GM19397 (cell line): ENCODE measurements around the gene KCNQ4.

ENCODE experiments used
- ATAC-seq: cut with Tn5 transposase; IDR thresholded peaks from one replicate; pipeline ENCODE4 v1.9.1; 2021; ENCODE audit warnings: mild to moderate bottlenecking, moderate library complexity; ENCODE audit not compliant: unreplicated experiment

KCNQ4 gene

DNA sequence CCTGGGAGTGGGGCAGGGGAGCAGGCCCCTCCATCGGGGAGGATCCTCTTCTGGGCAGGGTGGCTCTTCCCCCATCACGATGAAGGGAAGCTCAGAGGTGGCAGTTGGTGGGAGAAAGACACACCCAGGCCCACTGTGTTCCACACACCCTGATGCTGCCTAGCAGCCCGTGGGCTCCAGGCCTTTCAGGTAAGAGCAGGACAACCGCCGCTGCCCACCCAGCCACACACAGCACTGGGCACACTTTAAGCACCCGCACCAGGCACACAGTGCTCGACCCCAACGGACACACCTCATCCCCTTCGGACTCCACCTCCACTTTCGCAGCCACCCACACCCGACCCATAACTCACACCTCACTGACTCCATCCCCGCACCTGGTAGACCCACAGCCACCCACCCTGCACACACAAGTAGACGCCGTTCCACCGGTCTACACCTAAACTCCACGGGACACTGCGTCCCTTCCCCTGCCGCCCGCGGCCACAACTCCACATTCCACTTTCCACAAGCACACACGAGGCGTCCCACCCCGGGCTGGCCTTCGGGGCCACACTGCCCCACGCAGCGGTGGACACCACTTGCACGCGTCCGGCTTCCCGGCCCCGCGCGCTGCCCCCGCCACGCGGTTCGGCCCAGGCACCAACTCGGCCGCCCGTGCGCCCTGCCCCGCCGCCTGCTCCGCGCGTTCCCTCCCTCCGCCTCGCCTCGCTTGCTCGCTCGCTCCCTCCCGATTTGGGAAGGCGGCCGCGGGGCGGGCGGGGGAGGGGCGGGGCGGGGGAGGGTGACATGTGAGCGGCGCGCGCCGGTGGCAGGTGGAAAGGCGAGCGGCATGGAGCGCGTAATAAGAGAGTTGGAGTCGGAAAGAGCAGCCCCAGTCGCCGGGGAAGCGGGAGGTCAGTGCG is at the start of gene KCNQ4:
TSS of gene KCNQ4 (plus strand) at position 787 of the 905 bp plus-strand sequence. CDS start 307 bp downstream, outside the sequence.
- ATAC-seq, result no peak

DNA sequence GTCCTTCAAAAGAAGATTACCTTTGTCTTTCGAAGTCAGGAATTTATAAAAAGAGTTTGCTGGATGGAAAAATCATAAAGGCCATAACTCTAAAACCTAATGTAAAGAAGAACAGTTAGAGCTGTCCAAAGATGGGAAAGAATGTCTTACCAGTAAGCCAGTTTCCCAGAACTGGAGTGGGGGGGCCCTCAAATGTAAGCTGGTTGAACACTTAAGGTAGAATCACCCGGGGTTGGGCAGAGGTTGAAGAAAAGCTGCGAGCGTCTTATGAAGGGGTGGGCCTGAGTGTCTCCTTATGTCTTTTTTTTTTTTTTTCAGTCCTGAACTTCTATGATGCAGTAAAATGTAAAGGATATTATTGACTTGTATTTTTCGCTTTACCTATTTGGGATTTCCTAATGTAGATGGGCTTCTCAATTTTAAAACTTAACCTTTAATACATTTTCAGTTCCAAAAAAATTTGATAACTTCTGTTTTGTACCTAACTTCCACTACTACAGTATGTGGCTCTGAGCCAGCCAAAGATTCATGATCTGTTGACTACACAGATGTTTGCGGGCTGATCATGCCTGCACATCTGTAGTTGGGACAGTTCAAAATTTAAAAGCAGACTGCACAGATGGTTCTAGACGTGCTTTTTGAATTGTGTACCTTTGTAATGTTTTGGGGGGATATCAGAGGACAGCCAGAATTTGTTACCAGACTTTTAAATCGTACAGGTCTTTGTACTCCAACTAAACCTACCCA is 48.5 kb upstream of the KCNQ4 start:
- ATAC-seq, result no peak

DNA sequence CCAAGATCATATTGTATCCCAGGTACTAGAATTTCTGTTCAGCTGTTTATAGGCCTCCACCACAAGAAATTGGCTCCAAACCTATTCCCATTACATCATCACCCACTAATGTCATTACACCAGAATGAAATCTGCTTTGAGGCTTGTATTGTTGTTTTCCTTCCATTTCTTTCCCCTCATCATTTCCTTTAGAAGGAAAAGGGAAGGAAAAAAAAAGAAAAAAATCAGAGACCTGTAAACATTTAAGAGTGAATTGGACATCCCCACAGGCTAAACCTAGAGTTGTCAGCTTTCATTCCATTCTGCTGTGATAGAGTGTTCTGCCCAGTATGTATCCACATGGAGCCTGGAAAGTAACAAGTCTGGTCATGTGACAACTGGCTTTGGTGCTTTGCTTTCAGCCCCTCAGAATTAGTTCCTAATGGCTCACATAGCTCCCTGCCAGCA is 47.5 kb upstream of the KCNQ4 start:
- ATAC-seq, result no peak

DNA sequence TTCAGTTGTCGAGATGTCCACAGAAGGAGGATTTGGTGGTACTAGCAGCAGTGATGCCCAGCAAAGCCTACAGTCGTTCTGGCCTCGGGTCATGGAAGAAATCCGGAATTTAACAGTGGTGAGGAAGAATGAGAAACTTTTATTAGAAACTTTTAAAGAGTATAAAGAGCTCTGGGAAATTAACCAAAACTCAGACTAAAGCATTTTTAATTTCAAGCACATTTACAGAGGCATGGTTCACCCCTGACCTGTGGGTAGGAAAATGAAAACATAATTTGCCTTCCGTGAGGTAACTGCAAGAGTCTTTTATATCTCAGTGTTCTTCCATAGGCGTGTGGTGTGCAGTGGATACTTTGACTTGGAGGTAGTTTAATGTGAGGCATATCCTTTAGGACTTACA is 44.8 kb upstream of the KCNQ4 start:
- no peak for ATAC-seq

DNA sequence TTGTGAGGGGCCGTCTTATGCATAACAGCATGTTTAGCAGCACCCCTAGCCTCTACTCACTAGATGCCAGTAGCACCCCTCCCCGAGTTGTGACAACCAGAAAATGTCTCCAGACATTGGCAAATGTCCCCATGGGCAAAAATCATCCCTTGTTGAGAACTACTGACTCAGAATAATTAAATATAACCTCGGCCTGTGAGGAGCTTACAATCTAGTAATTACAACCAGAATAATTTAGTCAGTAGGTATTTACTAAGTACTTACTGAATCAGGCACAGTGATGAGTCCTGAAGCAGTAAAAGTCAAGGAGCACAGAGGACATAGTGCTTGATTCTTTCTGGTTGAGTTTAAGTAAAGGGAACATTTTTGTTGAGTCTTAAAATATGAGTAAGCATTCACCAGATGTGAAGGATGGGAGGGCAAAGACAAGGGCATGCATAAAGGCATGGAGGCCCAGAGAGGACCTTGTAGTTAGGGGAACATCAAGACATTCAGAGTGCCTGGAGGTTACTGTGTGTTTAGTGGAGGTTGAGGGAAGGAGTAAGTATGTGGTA is 44.1 kb upstream of the KCNQ4 start:
- no peak for ATAC-seq

DNA sequence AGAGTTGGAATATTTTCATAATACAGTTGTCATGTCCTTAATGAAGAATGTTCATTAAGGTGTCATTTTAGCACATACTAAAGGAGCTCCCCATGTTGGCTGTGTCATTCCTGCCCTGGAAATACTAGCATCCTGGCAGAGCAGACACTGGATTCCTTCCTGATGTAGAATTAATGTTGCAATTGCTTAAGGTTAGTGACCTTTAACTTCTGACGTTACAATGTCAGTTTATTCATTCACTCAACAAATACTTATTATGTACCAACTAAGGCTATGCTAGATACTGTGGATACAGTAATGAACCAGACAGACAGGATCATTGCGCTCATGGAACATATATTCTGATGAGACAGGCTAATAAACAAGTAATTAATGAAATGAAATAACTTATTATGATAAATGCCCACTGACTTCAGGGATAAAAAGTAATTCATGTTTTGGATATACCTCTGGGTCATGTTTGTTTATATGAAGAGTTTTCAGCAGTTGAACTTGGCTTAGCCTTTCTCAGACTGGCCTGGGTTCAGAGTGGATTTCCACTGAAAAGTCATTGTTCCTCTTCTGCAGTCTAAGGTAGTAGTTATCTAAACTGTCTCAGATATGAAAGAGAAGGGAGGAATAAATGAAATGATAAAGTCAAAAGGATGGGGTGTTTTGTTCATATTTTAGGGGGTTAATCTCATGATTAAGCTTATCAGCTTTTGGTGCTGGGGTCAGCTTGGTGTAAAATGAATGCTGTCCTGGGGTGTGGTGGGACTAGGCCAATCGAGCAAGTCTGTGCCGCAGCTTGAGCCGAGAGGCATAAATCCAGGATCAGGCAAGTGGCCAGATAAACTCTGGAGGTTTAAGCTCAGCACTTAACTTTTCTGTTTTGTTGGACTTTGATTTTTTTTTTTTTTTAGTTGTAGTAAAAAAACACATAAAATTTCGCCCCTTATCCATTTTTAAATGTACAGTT is 43.3 kb upstream of the KCNQ4 start:
- no peak for ATAC-seq

DNA sequence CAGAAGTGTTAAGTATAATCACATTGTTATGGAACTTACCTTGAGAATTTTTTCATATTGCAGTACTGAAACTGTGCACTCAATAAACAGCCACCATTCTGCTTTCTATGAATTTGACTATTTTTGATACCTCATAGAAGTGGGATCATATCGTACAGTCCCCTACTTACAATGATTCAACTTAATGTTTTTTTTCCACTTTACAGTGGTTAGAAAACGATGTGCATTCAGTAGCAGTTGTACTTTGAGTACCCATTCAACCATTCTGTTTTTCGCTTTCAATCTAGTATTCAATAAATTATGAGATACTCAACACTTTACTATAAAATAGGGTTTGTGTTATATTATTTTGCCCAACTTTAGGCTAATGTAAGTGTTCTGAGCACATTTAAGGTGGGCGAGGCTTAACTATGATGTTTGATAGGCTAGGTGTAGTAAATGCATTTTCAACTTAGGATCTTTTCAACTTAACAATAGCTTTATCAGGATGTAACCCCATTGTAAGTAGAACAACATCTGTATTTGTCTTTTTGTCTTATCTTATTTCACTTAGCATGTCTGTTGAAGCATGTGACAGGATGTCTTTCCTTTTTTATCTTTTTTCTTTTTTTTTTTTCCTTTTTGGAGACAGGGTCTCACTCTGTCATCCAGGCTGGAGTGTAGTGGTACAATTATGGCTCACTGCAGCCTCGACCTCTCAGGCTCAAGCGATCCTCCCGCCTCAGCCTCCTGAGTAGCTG is 42.4 kb upstream of the KCNQ4 start:
- no peak for ATAC-seq

DNA sequence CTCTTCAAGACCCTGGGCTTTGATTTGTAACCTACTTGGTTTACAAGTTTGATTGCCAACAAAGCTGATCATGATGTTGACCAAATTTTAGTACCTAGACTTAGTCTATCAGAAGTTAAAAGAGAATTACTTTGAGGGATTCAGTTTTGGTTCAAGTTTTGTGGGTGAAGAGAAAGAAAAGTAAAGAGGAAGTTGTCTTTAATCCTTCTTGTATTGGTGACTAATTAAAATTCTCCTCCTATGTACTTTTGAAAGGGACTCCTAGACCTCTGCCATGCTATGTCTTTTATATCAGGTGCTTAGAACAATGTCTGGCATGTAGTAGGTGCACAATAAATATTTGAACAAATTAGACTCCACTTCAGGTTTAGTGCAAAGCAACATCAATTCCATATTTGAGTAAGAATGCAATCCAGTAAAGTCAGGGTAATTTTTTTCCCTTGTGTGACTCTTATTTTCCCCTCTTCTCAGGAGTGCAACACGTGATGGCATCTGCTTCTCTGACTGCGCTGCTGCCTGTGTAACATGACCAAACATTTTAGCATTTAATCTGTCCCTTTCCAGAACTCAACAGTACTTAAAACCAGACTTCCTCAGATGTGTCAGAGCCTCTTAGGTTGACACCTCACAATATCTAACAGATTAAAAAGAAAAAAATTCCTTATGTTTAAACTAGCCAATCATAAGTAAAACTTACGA is 41.1 kb upstream of the KCNQ4 start:
- no peak for ATAC-seq

DNA sequence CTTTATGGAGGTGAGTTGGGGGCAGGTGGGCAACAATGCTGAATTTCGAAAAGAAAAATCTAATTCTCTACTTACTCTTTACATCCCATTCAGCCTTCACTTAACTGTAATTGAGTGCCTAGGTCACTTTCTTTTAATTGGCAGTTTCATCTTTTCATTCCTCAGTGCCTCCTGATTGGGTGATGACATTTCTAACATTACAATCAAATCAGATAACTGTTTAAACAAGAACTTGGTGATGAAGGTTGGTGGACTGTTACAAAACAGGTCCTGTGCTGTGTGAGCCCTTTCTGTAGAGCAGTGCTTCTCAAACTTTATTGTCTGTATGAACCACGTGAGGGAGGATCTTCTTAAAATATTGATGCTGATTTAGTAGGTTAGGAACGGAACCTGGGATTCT is 40.1 kb upstream of the KCNQ4 start:
- no peak for ATAC-seq

DNA sequence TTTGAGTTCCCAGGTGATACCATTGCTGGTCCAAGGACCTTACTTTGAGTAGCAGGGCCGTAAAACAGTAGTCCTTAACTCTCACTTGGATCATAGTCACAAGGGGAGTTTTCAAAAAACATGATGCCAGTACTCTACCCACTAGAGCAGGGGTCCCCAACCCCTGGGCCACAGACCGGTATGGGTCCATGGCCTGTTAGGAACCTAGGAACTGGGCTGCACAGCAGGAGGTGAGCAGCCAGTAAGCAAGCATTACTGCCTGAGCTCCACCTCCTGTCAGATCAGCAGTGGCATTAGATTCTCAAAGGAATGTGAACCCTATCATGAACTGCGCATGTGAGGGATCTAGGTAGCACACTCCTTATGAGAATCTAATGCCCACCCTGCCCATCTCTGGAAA is 39.7 kb upstream of the KCNQ4 start:
- no peak for ATAC-seq

DNA sequence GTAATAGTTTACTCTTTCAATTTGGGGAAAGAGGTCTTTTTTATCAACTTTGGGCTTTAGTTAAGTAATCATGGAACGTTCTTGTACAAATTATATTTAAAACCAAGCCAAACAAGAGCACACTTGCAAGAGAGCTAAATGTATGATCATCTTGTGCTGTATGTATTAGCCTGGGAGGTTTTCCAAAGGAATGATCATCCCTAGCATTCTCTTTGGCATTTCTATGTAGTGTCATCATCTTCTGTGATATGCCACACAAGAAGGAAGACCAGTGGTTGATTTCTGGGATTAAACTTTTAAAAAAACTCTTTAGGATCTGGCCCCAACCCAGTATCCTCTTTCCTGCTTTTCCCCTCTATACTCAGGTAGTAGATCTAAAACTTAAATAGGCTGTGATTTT is 38.4 kb upstream of the KCNQ4 start:
- ATAC-seq, result no peak

DNA sequence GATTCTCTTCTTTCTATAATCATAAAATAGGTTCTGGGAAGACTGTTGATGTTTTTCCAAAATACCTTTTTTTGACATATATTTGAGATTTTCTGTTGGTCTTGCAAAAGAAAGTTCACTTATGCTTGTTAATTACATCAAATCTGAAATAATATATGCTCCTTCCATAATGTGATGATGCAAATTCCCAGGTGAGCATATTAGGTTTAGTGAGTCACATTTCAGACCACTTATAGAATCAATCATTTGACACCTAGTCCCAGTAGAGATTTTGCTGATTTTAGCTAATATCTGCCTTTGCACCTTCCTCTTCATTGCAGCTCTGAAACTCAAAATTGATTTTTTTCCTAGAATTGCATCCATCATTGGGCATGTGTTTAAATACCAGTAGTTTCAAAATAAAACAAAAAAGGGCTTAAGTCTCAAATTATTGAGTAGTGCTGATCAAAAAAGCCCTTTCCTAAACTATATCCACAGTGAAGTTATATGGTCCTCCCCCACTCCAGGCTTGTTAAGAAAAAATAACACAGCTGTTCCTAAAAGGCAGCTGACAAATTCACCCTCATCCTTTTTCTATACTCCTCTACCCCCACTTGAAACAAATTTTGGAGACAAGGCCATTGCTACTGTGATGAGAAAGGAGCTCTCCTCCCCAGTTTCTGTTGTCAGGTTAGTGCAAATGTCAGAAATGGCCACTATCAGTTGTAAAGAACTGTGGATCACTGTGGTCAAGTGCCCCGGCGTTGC is 37.1 kb upstream of the KCNQ4 start:
- ATAC-seq, result no peak

DNA sequence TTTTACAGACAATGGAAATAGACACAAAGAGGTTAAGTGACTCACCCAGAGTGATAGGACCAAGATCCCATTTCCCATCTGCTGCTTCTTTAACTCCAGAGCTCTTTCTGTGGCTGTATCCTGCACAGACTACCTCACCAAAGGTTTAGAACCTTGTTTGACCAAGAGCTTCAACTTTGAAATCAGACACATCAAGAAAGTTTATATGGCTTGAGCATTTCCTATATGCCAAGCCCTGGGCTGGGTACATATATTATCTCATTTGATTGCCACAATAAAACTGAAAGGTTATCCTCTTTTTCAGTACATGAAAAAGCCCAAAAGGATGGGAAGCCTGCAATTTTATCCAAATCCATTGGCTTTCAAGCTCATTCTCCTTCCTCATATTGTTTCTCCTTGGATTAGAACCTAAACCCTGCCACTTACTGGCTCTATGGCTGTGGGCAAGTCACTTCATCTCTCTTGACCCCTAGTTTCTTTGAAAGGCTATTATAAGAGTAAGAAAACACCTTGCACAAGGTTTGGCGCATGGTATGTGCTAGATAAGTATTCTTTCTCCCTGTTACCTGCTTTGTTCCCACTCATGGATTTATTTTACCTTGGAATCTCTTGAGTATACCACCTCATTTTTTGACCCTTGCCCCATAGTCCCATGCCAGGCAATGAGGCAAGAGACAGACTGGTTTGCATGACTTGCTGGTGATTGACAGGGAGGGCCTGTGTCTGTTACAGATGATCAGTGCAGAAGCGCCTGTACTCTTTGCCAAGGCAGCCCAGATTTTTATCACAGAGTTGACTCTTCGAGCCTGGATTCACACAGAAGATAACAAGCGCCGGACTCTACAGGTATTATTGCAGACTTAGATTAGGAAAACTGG is 34.5 kb upstream of the KCNQ4 start:
- ATAC-seq, result no peak

DNA sequence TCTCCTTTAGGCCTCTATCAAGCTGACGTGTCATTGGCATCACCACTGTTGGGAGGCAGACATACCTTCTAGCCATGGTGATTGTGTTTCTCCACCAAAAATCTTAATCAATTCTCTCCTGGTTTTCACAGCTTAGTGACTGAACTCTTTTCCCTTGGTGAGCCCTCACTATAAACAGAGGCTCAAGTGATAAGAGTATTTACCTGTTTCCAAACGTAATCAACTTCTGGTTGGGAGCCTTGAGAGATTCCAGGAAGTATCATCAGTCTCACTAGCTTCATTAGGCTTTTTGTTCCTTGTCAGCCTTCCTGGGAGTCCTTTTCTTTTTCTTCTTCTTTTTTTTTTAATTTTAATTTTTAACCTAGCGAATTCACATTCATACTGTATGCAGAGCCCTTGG is 33.8 kb upstream of the KCNQ4 start:
- ATAC-seq, result no peak

DNA sequence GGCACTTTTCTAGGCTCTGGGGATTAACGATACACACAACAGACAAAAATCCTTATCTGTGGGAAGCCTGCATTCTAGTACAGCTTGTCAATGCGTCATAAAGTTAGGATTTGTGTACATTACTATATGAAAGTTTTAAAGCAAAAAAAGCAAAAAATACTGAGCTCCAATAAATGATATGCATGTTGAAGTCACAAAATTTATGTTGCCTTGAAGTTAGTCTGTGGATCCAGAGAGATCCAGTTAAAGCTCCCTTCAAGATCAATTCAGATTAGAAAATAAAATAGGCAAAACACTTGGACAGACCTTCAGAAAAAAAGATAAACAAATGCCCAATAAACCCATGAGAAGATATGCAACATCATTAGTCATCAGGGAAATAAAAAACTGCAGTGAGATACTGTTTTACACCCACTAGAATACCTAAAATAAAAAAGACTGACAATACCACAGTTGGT is 33.1 kb upstream of the KCNQ4 start:
- no peak for ATAC-seq

DNA sequence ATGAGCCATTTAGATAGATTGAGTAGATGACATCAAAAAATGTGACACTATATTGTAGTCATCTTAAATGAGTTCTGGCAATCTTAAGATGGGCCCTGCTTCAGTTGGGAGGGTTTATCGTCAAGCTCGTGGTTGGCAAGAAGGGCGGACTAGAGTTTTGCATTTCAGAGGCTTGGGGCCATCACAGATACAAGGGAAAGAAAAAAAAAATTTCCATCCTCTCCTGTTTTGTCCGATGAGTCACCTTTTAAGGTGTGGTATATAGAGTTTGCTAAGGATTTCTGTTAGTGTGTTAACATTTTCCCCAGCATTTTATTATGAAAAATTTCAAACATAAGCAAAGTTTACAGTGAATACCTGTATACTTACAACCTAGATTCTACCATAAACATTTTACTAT is 31.8 kb upstream of the KCNQ4 start:
- ATAC-seq, result no peak

DNA sequence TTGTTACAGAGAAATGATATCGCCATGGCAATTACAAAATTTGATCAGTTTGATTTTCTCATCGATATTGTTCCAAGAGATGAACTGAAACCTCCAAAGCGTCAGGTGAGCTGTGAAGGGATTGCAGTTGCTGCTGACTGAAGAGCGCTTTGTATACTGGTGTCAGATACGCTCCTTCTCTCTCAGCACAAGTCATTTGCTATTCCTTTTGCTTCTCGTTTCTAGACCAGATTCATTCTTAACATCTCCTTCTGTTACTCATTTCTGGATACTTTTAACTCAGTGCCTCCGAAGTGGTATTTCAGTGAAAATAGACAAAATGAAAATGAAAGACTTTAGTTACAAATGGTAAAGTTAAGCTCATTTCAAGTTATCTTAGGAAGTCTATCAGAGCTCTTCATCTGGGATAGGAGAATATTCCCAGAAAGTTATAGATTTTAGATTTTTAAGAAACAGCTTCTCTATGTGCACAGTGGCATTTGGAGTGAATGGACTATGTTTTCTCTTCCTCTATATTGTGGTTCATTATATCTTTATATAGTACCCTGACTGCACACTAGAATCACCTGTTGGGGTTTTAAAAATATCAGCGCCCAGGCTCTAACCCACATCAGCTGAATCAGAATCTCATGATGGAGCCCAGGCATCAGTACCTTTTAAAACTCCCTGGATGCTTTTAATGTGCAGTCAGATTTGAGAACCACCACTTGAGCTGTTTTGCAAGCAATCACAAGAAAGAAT is 30.3 kb upstream of the KCNQ4 start:
- no peak for ATAC-seq
